Esophagus muscularis mucosa (tissue), 4 donors: ENCODE measurements around the gene SIPA1L3.

Experiments
- CTCF ChIP-seq, 3 experiments: fragments of 200-600 bp in 2 of 3; fragments of 450-650 bp in 1 of 3; sonication (generic) in 2 of 3; IDR thresholded peaks; one replicate each; pipeline ENCODE4 v1.5.1; 2017 to 2019; ENCODE audit warnings: antibody characterized with exemption in 3 of 3, mild to moderate bottlenecking in 2 of 3, moderate library complexity in 1 of 3
- EP300 ChIP-seq: sonication (generic); formaldehyde crosslinking; IDR thresholded peaks from one replicate; pipeline ENCODE4 v1.6.1; 2017; ENCODE audit warnings: antibody characterized with exemption
- POLR2AphosphoS5 ChIP-seq, 2 donors: sonication (generic); formaldehyde crosslinking; IDR thresholded peaks; one replicate each; pipeline ENCODE4 v1.6.1; 2017; ENCODE audit warnings: antibody characterized with exemption in 2 of 2

GRCh38 chr19:38228491-38229439 is 321.8 kb downstream of the SIPA1L3 start:
- TF ChIP-seq CTCF (IDR thresholded peaks at IDR 0.05) (no peak), EP300 (no peak), POLR2AphosphoS5 (IDR thresholded peaks at IDR 0.05) (no peak)
